Stimulated activated CD4-positive, alpha-beta T cell treated with anti-CD3 and anti-CD28 coated beads, Interleukin-1b, Interleukin-23, amount 100 ng/mL, for 1 hour (primary cell): Measurements from ENCODE around the gene SPTBN2.
"Not testable (repeated sequence)": the region's sequence is repeated elsewhere in the genome, so short reads cannot be mapped to it uniquely, and the experiment has no call there.

Source experiments
- DNase-seq, 2 donors: peaks; one replicate each; pipeline ENCODE4 v3.0.0-alpha.2; 2020; ENCODE audit warnings: low read depth in 2 of 2

Gene SPTBN2

GRCh38 chr11:66724167-66724566, 4.8 kb downstream of the SPTBN2 start:
- not testable (repeated sequence) for DNase-seq

- no peak for DNase-seq
Measured at GRCh38 chr11:66723693-66724092, 5.3 kb downstream of the SPTBN2 start.

GRCh38 chr11:66722745-66723651, 6.0 kb downstream of the SPTBN2 start:
- no peak for DNase-seq

GRCh38 chr11:66721939-66722338, 7.1 kb downstream of the SPTBN2 start:
- no peak for DNase-seq

GRCh38 chr11:66720899-66721470, 8.0 kb downstream of the SPTBN2 start:
- DNase-seq = no peak

- no peak for DNase-seq
Measured at GRCh38 chr11:66720223-66720898, 8.7 kb downstream of the SPTBN2 start.

GRCh38 chr11:66719111-66719872, 9.7 kb downstream of the SPTBN2 start:
- DNase-seq = no peak

- no peak for DNase-seq
Measured at GRCh38 chr11:66718320-66718971, 10.6 kb downstream of the SPTBN2 start.

GRCh38 chr11:66717925-66718319, 11.1 kb downstream of the SPTBN2 start:
- DNase-seq = no peak

- DNase-seq = no peak
Measured at GRCh38 chr11:66716996-66717395, 12.0 kb downstream of the SPTBN2 start.

- no peak for DNase-seq
Measured at GRCh38 chr11:66715346-66716085, 13.5 kb downstream of the SPTBN2 start.

GRCh38 chr11:66713746-66714480, 15.1 kb downstream of the SPTBN2 start:
- no peak for DNase-seq

GRCh38 chr11:66710384-66710930, 18.6 kb downstream of the SPTBN2 start:
- DNase-seq = no peak

- no peak for DNase-seq
Measured at GRCh38 chr11:66708701-66709100, 20.3 kb downstream of the SPTBN2 start.

- no peak for DNase-seq
Measured at GRCh38 chr11:66708094-66708493, 20.9 kb downstream of the SPTBN2 start.

- no peak for DNase-seq
Measured at GRCh38 chr11:66707486-66707885, 21.5 kb downstream of the SPTBN2 start.

GRCh38 chr11:66706989-66707388, 22.0 kb downstream of the SPTBN2 start:
- no peak for DNase-seq

- DNase-seq = no peak
Measured at GRCh38 chr11:66705587-66706335, 23.3 kb downstream of the SPTBN2 start.
